Gastrocnemius medialis (tissue), 4 donors: ENCODE measurements around the gene MKI67. TPM values are rescaled to one million over a fixed set of nuclear protein-coding genes. Genes with fewer than 3 reads are reported as not detected.

ENCODE experiments used
- ATAC-seq, 2 donors: fragments of 150-250 bp; one replicate each; pipeline ENCODE4 v1.9.1; 2016
- DNase-seq, 2 donors: peaks; one replicate each; pipeline ENCODE4 v3.0.0-alpha.2; 2019
- H3K27ac ChIP-seq, 4 donors: fragments of 200-600 bp; sonication (generic); 1 replicate in 1 of 4; 2 replicates in 3 of 4; pipeline ENCODE4 v1.5.1; 2016 to 2018; ENCODE audit warnings: mild to moderate bottlenecking in 2 of 4, moderate library complexity in 1 of 4
- H3K27me3 ChIP-seq, 3 donors: fragments of 200-600 bp; sonication (generic) in 2 of 3; 1 replicate in 1 of 3; 2 replicates in 2 of 3; pipeline versions ENCODE4 v1.5.1 to v1.6.0; 2016 to 2019; ENCODE audit warnings: mild to moderate bottlenecking in 1 of 3, moderate library complexity in 1 of 3
- H3K36me3 ChIP-seq, 2 donors: fragments of 200-600 bp; sonication (generic) in 1 of 2; one replicate each; pipeline ENCODE4 v1.5.1; 2017 to 2018
- H3K4me1 ChIP-seq, 2 donors: fragments of 200-600 bp; sonication (generic) in 1 of 2; one replicate each; pipeline ENCODE4 v1.5.1; 2016 to 2017; ENCODE audit warnings: mild to moderate bottlenecking in 2 of 2
- H3K4me3 ChIP-seq, 4 donors: fragments of 200-600 bp; sonication (generic) in 3 of 4; 1 replicate in 1 of 4; 2 replicates in 3 of 4; pipeline ENCODE4 v1.5.1; 2016 to 2019; ENCODE audit warnings: mild to moderate bottlenecking in 2 of 4
- H3K9me3 ChIP-seq, 3 donors: fragments of 200-600 bp; sonication (generic) in 2 of 3; 1 replicate in 1 of 3; 2 replicates in 2 of 3; pipeline ENCODE4 v1.5.1; 2016 to 2019
- CTCF ChIP-seq, 5 experiments: fragments of 450-650 bp in 3 of 5; fragments of 200-600 bp in 2 of 5; sonication (generic) in 2 of 5; IDR thresholded peaks in 4 of 5; conservative IDR thresholded peaks in 1 of 5; 1 replicate in 4 of 5; 2 replicates in 1 of 5; pipeline ENCODE4 v1.5.1; 2016 to 2019; ENCODE audit warnings: antibody characterized with exemption in 5 of 5, mild to moderate bottlenecking in 3 of 5, moderate library complexity in 3 of 5
- POLR2A ChIP-seq, 2 donors: fragments of 450-650 bp; IDR thresholded peaks; one replicate each; pipeline ENCODE4 v1.6.1; 2017; ENCODE audit warnings: antibody characterized with exemption in 2 of 2, mild to moderate bottlenecking in 2 of 2, moderate library complexity in 2 of 2
- in situ Hi-C, 4 donors: fragments of 200-750 bp; cut with MboI; loops; one replicate each; pipeline versions ENCODE4 v1.15.0 to v1.8.0; 2017; ENCODE audit warnings: low sequenced_read_pairs in 4 of 4
- intact Hi-C: fragments of 100-400 bp; cut with DNase I; formaldehyde crosslinking; loops from one replicate; pipeline ENCODE4 v1.15.1; 2023; ENCODE audit warnings: low total_unique reads
- total RNA-seq, 4 donors: library from RNA; depleted of rRNA; stranded (reverse); fragments of >200 nt; gene quantifications; one replicate each; pipeline versions ENCODE4 v1.1.0 to v1.2.3, GENCODE V29; 2016

The MKI67 gene
- total RNA-seq, 4 donors from 2014 or later = 0.25 to 1.4 (median 0.65) TPM; not detected in 1

DNA sequence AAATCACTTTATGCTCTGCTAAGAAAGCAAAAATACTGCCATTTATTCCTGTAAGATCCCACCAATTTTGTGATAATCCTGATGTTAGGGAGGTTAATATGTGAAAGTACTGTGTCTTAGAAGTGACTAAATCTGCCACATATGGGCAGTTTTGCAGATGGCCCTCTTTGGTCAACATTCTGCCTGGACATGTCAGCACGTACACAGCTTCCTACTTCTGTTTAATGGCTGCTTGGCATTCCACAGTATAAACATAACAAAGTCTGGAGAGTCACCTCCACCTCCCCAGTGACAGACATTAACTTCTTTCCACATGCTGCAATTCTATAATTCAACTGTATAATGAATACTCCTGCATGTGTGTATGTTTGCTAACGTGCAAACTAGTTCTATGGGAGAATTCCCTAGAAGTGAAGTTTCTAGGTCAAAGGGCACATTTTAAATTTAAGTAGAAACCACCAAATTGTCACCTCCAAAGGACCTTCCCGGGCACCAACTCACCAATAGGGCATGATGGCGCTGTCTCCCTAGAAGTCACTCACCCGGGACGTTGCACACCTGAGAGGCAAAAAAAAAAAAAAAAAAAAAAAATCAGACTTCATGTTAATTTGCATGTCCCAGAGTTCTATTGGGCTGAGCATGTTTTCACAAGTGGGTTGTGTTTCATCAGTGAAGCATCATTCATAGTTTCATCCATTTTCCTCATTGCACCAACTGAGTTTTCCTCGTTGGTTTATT, 38.9 kb downstream of the MKI67 start:
- H3K36me3 ChIP-seq = no peaks in the 10 kb centered on the region
- no peaks in the 10 kb centered on the region for H3K9me3 ChIP-seq
- intact Hi-C loops = no loop called here
- peaks cover 0 to 3% (median 0%) of the 10 kb centered on the region in 3 donors for H3K27me3 ChIP-seq
- no peak overlapping the region for H3K4me3 ChIP-seq
- DNase-seq (no peak), ATAC-seq (no peak)
- H3K4me1 ChIP-seq = no peaks in the 10 kb centered on the region
- TF ChIP-seq POLR2A (IDR thresholded peaks at IDR 0.05) (no peak), CTCF (IDR thresholded peaks at IDR 0.05 in 4 of 5, conservative IDR thresholded peaks at IDR 0.05 in 1 of 5) (no peak)
- in situ Hi-C loops = no loop called here
- H3K27ac ChIP-seq = no peak overlapping the region

- in situ Hi-C loops = no loop called here
Measured at GRCh38 chr10:128086003-128086863, 40.0 kb downstream of the MKI67 start.

GRCh38 chr10:128084991-128085390, 41.2 kb downstream of the MKI67 start:
- intact Hi-C loops = no loop called here
- Histone ChIP-seq H3K27ac (no peak overlapping the region), H3K27me3 (no peaks in the 10 kb centered on the region), H3K4me3 (no peak overlapping the region), H3K36me3 (no peaks in the 10 kb centered on the region), H3K4me1 (no peaks in the 10 kb centered on the region), H3K9me3 (no peaks in the 10 kb centered on the region)
- in situ Hi-C loops = no loop called here
- ATAC-seq (no peak), DNase-seq (no peak)
- TF ChIP-seq POLR2A (IDR thresholded peaks at IDR 0.05) (no peak), CTCF (IDR thresholded peaks at IDR 0.05 in 4 of 5, conservative IDR thresholded peaks at IDR 0.05 in 1 of 5) (no peak)

More at GRCh38 chr10:128086003-128086863, 40.0 kb downstream of the MKI67 start:
- DNase-seq (no peak), ATAC-seq (no peak)
- H3K4me1 ChIP-seq = no peaks in the 10 kb centered on the region
- no peak overlapping the region for H3K4me3 ChIP-seq
- intact Hi-C loops = no loop called here
- H3K27ac ChIP-seq = no peak overlapping the region
- TF ChIP-seq POLR2A (IDR thresholded peaks at IDR 0.05) = no peak
- TF ChIP-seq CTCF (IDR thresholded peaks at IDR 0.05 in 4 of 5, conservative IDR thresholded peaks at IDR 0.05 in 1 of 5) = no peak
- no peaks in the 10 kb centered on the region for H3K36me3 ChIP-seq
- H3K9me3 ChIP-seq = no peaks in the 10 kb centered on the region
- H3K27me3 ChIP-seq = no peaks in the 10 kb centered on the region

DNA sequence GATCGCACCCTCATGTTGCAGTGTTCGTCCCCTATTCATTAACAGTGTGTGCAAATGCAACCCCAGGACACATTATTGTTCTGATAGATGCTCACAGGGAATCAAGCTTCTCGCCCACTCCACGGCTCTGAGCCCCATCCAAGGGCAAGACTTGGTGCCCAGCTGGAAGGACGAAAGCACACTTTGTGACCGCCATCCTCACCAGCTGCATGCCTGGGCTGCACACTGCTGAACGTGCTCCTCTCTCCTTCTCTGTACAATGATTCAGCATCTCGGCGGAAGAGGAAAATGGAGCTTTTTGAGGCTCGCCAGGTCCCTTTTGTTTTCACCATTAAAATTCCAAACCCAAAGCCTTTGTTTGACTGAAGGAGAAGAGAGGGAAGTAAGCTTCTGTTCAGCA, 41.9 kb downstream of the MKI67 start:
- H3K27me3 ChIP-seq = no peaks in the 10 kb centered on the region
- H3K27ac ChIP-seq = no peak overlapping the region
- TF ChIP-seq CTCF (IDR thresholded peaks at IDR 0.05 in 4 of 5, conservative IDR thresholded peaks at IDR 0.05 in 1 of 5) = no peak
- TF ChIP-seq POLR2A (IDR thresholded peaks at IDR 0.05) = no peak
- DNase-seq = no peak
- intact Hi-C loops = no loop called here
- no peak for ATAC-seq
- H3K4me3 ChIP-seq = no peak overlapping the region
- no peaks in the 10 kb centered on the region for H3K4me1 ChIP-seq
- H3K9me3 ChIP-seq = no peaks in the 10 kb centered on the region
- no peaks in the 10 kb centered on the region for H3K36me3 ChIP-seq
- in situ Hi-C loops = no loop called here
